ENCODE measurements around the gene LCE1E.

LCE1E gene

DNA sequence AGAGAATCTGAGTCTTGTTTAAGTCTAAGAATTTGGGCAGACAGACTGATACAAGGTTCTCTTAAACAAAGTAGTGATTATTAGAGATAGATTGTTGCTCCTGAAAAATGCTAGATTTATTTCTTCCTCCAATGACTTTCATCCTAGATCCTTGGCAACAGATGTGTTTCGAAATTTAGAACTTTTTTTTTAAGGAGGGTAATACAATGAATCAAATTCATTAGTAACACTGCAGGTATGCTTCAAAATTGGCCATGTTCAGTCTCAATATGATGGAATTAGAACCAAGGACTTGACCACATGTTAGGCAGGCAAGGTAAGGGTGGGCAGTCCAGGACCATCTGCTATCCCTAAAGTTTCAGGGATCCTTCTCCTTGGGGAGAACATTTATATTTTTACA, 15.6 kb upstream of the LCE1E start:
- CTCF ChIA-PET = no interaction called here

DNA sequence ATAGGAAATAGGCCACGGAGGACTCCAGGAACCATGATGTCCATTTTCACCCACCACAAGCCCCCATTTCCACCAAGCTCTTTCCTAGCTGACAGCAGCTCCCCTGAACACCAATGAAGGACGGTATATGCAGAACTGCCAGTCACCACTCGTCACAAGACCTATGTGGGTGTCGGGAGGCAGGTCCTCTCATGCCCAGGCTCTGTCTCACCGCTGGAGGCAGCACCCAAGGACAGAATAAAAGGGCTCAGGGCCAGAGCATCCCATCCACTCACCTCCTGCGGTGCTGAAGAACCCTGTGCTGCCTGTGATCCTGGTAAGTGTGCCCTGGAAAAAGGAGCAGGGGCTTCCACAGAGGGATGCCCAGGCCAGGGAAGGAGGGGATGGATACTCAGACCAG, 11.2 kb upstream of the LCE1E start, which contains the start of gene LCE1F:
Gene LCE1F (plus strand): TSS at position 266 of the 400 bp plus-strand sequence. CDS start 1,232 bp downstream, outside the sequence.
- CTCF ChIA-PET = no interaction called here
- TF ChIP-seq, protein P1, sequence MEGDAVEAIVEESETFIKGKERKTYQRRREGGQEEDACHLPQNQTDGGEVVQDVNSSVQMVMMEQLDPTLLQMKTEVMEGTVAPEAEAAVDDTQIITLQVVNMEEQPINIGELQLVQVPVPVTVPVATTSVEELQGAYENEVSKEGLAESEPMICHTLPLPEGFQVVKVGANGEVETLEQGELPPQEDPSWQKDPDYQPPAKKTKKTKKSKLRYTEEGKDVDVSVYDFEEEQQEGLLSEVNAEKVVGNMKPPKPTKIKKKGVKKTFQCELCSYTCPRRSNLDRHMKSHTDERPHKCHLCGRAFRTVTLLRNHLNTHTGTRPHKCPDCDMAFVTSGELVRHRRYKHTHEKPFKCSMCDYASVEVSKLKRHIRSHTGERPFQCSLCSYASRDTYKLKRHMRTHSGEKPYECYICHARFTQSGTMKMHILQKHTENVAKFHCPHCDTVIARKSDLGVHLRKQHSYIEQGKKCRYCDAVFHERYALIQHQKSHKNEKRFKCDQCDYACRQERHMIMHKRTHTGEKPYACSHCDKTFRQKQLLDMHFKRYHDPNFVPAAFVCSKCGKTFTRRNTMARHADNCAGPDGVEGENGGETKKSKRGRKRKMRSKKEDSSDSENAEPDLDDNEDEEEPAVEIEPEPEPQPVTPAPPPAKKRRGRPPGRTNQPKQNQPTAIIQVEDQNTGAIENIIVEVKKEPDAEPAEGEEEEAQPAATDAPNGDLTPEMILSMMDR (IDR thresholded peaks at IDR 0.05; ENCODE audit: insufficient read depth, low read length, missing control alignments) = no peak
- POLR2A ChIA-PET = no interaction called here
- no peak within 1 kb of the TSS for H3K4me3 ChIP-seq (ENCODE audit: low read depth, low read length)
- DNase-seq (ENCODE audit: low read depth, low spot score) = no peak

More for the DNA sequence above, 15.6 kb upstream of the LCE1E start:
- POLR2A ChIA-PET = no interaction called here
- no peak overlapping the region for H3K4me3 ChIP-seq (ENCODE audit: low read depth, low read length)
- no peak for DNase-seq (ENCODE audit: low read depth, low spot score)
- TF ChIP-seq, protein P1 (IDR thresholded peaks at IDR 0.05; ENCODE audit: insufficient read depth, low read length, missing control alignments) = no peak

DNA sequence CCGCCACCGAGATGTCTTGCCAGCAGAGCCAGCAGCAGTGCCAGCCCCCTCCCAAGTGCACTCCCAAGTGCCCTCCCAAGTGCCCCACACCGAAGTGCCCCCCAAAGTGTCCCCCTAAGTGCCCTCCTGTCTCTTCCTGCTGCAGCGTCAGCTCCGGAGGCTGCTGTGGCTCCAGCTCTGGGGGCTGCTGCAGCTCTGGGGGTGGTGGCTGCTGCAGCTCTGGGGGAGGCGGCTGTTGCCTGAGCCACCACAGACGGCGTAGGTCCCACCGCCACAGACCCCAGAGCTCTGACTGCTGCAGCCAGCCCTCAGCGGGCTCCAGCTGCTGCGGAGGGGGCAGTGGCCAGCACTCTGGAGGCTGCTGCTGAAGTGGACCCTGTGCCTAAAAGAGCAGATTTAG, 9.7 kb upstream of the LCE1E start:
- CTCF ChIA-PET = interaction anchor here (1.1 kb wide), 1 partner anchor 32 kb away, joined by 3 read pairs; no protein-coding TSS in a partner anchor
- no peak overlapping the region for H3K4me3 ChIP-seq (ENCODE audit: low read depth, low read length)
- POLR2A ChIA-PET = no interaction called here
- TF ChIP-seq, protein P1 (IDR thresholded peaks at IDR 0.05; ENCODE audit: insufficient read depth, low read length, missing control alignments) = no peak
- no peak for DNase-seq (ENCODE audit: low read depth, low spot score)

DNA sequence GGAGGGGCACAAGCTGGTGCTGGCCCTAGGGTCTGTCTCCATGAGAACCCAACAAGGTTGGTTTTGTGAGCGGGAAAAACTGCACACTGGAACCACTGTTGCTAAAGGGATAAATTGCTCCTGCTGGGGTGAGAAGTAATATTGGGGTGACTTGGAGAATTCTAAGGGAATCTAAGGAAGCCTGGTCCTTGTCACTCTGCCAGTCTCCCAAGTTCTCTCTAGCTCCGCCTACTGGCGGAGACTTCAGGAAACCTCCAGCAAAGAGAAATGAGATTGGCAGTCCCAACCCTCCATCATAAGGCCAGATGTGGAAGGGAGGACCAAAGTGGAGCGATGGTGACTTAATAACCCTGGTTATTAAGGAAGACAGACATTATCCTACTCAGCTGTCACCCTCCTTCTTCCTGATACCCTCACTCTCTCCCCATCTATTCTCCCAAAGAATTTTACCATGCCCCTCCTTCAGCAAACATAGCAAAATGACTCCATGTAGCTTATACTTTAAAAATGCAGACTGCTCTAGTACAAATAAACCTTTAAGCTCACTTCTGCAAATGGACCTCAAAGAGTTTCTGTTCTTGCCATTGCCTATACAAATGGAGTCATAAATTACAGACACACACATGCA, 8.4 kb upstream of the LCE1E start:
- ChIA-PET POLR2A (no interaction called here), CTCF (interaction anchor here (1.2 kb wide), 1 partner anchor 36 kb away, joined by 3 read pairs; no protein-coding TSS in a partner anchor)
- no peak overlapping the region for H3K4me3 ChIP-seq (ENCODE audit: low read depth, low read length)
- TF ChIP-seq, protein P1 (IDR thresholded peaks at IDR 0.05; ENCODE audit: insufficient read depth, low read length, missing control alignments) = peak; percentile 26
- DNase-seq (ENCODE audit: low read depth, low spot score) = no peak

DNA sequence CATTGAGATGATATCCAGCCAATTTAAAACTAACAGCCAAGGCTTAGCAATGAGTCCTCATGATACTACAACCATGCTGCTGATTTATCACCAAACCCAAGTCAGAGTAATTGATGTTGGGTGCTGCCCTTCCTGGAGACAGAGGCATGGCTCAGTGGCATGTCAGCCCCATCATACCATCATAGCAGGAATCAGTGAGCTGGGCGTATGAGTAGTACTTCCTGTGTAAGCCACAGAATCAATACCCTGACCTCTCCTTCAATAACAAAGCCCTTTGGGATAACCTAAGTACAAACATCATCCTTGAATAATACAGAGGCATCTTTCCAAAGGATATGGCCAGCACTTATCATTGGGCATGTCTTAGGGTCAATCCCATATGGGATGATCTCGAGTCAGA, 3.0 kb upstream of the LCE1E start:
- TF ChIP-seq, protein P1 (IDR thresholded peaks at IDR 0.05; ENCODE audit: insufficient read depth, low read length, missing control alignments) = no peak
- no peak for DNase-seq (ENCODE audit: low read depth, low spot score)
- no peak overlapping the region for H3K4me3 ChIP-seq (ENCODE audit: low read depth, low read length)
- ChIA-PET CTCF (no interaction called here), POLR2A (no interaction called here)

DNA sequence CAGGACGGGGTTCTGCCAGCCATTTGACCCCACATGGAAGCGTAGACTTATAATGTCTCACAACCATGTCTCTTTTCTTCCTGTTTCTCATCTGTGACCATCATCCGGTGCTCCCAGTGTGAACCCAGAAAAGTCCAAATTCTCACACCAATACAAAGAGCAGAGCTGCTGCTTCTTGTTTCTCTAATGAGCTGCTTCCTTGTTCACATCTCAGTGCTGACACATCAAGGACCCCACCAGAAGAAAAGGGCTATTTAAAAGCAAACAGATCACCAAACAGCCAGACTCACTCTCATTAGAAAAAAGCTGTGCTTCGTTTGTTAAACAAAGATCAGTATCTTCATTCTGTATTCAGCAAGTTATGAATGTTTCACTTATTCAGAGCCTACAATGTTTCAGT, 9.6 kb downstream of the LCE1E start:
- ChIA-PET CTCF (no interaction called here), POLR2A (no interaction called here)
- TF ChIP-seq, protein P1 (IDR thresholded peaks at IDR 0.05; ENCODE audit: insufficient read depth, low read length, missing control alignments) = no peak
- no peak for DNase-seq (ENCODE audit: low read depth, low spot score)
- H3K4me3 ChIP-seq (ENCODE audit: low read depth, low read length) = no peak overlapping the region

All from AG04449 (cell line).